NCI-H748 treated with DMSO at 0.1 percent for 48 hours (cell line): ENCODE measurements around the gene AP3M1.
"Not testable (repeated sequence)": the region's sequence is repeated elsewhere in the genome, so short reads cannot be mapped to it uniquely, and the experiment has no call there.

Experiments used
- DNase-seq: peaks from one replicate; lab custom pipeline; 2025; lab: John Stamatoyannopoulos, UW

The AP3M1 gene, protein sequence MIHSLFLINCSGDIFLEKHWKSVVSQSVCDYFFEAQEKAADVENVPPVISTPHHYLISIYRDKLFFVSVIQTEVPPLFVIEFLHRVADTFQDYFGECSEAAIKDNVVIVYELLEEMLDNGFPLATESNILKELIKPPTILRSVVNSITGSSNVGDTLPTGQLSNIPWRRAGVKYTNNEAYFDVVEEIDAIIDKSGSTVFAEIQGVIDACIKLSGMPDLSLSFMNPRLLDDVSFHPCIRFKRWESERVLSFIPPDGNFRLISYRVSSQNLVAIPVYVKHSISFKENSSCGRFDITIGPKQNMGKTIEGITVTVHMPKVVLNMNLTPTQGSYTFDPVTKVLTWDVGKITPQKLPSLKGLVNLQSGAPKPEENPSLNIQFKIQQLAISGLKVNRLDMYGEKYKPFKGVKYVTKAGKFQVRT

DNA sequence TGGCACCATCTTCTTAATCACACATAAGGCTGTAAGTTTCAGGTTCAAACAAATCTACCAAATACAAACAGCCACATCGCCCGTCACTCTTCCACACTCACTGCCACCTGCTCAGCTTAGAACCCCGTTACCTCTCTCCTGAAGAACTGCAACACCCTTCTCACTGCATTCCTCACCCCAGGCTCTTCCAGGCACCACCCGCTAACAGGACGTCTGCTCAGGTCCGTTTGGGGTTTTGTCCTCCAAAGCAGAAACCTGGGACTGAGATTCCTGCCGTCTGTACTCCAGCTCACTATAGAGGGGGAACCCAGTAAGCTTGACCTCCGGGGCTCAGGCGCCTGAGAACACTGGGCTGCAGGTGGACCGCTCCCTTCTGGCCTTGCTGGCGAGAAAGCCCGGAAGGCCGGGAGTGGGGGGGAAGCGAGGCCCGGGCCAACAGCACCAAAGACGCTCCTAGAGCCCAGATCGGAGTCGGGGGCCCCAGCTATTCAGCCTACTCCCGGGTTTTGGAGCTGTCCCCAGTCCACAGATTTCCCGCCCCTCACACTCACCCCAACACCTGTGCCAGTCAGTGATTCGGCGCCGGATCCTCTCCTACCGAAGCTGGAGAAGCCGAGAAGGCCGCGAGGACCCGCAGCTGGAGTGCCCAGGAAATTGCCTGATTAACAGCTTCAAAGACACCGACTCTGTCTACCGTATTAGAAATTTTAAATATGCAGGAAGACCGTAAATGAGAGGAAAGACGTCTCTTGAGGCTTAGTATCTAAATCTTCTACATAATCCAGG, at the start of gene AP3M1:
Gene AP3M1 (minus strand): TSS at position 625 of the 786 bp plus-strand sequence. CDS start 12,449 bp downstream, outside the sequence.
- no peak for DNase-seq

DNA sequence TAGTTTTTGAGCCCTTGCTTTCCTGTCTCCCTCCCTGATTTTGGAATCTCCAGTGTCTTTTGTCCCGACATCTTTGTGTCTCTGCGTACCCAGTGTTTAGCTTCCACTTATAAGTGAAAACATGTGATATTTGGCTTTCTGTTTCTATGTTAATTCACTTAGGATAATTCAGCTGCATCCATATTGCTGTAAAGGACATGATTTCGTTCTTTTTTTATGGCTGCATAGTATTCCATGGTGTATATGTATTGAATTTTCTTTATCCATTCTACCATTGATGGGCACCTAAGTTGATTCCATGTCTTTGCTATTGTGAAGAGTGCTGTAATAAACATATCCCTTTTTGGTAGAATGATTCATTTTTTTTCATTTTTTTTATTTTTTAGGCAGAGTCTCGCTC, 48.7 kb upstream of the AP3M1 start:
- no peak for DNase-seq

DNA sequence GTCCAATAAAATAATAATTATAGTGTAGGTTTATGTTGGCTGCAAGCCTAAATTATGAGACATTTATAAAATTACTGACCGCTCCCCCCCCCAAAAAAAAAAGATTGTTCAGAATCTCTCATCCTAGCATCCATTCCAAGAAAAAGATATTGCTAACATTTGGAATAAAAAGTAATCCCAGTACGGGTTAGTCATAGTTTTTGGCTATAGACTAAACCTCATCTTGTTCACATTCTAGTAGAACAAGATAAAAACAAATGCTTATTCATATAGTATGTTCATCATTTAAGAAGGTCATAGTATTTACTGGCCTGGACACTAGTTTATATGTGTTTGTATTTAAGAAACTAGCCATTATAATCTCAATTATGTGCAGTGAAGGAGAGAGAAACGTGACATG, 44.4 kb upstream of the AP3M1 start:
- no peak for DNase-seq

DNA sequence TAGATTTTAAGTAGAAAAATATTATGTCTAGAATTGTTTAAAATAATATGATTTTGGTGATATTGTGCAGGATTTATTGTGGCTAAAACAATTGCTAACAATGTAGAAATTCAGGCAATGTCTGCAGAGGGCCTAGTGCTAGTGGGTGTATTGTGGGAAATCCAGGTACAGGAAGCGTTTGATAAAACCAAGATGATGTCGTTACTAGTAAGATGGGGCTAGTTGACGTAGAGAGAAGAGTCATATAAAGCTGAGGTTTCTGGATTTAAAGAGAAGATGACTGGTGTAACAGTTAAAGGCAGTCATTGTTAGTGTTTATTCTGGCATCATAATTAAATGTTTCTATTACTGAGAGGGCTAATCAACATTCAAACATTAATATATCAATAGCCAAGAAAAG, 43.9 kb upstream of the AP3M1 start:
- DNase-seq, result no peak

DNA sequence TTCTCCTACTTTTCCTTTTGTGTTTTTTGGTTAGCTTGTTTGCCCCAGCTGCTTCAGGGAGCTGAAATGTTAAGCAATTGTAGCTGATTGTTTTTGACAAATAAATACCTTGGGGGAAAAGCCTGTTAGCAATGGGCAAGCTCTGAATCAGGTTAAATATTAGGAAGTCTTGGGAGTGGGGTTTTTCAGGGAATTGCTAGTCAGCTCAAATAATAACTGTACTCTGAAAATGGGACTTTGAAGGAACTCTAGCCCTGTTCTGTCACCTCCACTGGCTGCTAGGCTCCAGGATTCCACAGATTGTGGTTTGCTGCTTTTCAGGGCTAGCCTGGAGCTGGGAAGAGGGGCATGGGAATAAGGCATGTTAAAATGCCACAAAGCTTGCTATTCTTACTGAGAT, 39.9 kb upstream of the AP3M1 start:
- DNase-seq, result no peak

DNA sequence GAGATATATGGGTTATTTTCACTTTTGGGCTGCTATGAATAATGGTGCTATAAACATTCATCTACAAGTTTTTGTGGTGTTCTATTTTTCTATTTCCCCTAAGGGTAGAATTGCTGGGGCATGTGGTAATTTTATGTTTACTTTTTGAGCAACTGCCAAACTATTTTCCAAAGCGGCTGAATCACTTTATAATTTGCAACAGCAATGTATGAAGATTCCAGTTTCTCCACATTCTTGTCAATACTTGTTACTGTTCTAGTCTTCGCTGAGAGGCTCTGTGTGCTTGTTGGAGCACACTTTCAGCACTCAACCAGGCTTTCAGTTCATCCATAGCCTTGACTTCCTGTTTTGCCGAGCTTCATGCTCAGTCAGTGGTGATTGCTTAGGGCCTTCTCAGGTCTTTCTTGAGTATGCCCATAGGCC, 39.4 kb upstream of the AP3M1 start:
- no peak for DNase-seq

DNA sequence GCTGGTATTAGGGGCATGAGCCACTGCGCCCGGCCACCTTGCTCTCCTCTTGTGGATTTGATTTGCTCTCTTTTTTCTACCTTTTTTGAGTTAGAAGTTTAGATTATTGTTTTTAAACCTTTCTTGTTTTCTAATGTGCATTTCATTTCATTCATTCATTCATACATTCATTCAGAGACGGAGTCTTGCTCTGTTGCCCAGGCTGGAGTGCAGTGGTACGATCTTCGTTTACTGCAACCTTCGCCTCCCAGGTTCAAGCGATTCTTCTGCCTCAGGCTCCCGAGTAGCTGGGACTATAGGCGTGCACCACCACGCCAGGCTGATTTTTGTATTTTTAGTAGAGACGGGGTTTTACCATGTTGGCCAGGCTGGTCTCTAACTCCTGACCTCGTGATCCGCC, 38.0 kb upstream of the AP3M1 start:
- not testable (repeated sequence) for DNase-seq

DNA sequence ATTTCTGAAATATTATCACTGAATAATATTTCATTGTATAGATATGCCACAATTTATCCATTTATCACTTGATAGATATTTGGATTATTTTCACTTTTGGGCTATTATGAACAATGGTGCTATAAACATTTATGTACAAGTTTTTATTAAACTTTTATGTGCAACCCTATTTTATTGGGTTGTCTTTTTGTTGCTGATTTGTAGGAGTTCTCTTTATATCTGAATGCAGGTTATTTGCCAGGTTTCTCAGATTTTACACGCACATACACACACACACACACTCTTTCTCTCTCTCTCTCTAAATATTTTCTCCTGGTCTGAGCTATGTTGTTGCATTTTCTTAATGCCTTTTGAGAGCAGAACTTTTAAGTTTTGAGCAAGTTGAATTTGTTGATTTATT, 36.6 kb upstream of the AP3M1 start:
- DNase-seq, result no peak

DNA sequence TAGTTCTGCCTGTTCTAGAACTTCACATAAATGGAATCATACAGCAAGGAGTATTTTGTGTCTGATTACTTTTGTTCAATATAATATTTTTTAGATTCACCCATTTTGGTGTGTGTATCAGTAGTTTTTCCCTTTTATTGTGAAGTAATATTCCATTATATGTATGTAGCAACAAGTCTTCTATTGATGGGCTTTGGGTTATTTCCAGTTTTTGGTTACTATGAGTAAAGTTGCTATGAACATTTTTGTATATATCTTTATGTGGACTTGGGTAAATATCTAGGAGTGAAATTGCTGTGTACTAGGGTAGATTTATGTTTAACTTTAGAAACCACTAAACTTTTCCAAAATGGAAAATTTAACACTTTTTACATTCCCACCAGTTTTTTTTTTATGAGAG, 36.0 kb upstream of the AP3M1 start:
- DNase-seq, result no peak

DNA sequence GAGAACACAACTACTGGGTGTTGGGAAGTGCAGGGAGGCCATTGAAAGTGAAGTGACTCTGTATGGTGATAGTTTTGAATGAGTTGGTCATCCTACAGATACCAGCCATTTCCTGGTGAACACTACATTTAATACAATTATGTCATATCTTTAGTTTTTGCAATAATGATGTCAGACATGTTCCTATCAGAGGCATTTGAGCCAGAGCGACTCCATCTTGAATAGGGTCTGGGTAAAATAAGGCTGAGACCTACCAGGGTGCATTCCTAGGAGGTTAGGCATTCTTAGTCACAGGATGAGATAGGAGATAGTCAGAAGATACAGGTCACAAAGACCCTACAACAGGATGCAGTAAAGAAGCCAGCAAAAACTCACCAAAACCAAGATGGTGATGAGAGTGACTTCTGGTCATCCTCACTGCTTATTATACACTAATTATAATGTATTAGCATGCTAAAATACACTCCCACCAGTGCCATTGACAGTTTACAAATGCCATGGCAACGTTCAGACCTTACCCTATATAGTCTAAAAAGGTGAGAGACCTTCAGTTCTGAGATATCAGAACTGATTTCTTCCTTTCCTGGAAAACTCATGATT, 28.6 kb upstream of the AP3M1 start:
- DNase-seq, result no peak

DNA sequence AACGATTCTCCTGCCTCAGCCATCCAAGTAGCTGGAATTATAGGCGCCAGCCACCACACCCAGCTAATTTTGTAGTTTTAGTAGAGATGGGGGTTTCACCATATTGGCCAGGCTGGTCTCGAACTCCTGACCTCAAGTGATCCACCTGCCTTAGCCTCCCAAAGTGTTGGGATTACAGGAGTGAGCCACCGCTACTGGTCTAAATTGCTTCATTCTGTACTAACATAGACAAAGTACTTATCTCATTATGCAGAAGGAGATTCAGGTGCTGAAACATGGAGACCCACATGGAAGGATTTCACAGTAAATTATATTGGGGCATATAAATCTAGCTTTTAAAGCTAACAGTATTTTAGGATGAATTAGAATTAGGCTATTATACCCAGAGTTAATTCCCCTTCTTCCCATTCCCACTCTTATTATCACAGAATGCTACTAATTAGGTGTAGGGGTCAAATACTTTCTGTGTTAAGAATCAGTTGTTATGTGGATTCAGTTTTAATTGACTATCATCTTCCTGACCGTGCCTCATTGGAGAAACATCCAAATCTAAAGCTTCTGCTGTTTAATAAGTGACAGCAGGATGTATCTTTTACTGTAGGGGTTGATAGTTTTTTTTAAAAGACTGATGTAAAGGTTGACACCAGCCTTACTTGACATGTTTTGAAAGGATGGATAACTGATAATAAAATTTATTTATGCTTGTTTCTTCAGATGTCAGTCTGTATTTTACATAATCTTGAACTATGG, 27.6 kb upstream of the AP3M1 start:
- no peak for DNase-seq

DNA sequence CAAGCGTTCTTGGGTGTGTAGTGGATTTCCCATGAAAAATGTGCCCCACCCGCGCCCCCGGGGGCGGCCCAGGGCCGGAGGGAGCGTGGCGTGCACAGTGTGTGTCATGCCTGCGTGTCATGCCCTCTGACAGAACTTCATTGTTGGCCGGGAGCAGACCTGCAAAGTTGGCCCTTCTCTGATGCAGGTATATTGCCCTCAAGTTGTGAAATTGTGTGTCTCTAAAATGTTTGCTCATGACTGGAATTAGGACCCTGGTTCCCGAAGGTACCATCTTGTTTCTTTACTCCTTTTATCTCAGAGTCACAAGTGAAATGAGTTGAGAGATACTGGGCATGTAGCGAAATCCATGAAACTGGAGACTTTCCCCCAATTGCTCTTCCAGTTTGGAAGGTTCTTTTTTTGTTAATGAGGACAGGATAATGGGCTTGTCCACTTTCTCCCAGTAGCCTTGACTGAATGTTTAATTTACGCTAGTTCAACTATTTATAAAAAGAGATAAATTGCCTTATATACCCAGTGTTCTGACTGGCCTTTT, 26.6 kb upstream of the AP3M1 start:
- peak; percentile 0 for DNase-seq

DNA sequence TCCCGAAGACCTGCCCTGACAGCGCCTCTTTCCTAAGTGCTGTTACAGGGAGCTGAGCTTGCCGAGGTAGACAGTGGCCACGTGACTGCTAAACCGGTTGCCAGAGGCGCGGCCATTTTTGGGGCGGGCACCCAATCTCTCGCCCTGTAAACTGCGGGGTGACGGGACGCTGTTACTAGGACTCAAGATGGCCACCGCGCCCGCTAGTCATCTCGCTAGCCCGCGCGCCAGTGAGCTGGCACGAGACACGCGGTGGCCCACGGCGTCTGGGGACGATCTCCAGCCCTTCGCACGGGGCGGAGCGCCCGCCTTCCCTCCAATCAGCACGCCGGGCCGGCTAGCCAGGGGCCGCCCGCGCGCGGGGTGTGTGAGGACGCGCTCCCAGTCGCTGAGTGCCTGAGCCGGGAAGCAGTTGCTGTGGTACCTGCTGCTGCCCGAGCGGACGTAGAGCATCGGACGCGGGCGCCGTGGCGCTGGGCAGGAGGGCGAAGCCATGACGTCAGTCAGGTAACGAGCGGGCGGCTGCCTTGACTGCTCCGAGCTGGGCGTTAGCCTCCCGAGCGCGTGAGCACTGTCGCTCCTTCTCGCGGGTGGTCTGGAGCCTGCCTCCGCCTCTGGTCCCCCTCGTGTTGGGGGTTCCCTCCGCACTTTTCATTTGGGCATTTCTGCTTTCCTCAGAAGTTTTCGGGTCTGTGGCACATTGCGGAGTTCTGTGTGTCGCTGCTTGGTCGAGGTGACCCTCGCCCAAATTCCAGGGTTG, 25.9 kb upstream of the AP3M1 start:
- DNase-seq, result peak; percentile 79

DNA sequence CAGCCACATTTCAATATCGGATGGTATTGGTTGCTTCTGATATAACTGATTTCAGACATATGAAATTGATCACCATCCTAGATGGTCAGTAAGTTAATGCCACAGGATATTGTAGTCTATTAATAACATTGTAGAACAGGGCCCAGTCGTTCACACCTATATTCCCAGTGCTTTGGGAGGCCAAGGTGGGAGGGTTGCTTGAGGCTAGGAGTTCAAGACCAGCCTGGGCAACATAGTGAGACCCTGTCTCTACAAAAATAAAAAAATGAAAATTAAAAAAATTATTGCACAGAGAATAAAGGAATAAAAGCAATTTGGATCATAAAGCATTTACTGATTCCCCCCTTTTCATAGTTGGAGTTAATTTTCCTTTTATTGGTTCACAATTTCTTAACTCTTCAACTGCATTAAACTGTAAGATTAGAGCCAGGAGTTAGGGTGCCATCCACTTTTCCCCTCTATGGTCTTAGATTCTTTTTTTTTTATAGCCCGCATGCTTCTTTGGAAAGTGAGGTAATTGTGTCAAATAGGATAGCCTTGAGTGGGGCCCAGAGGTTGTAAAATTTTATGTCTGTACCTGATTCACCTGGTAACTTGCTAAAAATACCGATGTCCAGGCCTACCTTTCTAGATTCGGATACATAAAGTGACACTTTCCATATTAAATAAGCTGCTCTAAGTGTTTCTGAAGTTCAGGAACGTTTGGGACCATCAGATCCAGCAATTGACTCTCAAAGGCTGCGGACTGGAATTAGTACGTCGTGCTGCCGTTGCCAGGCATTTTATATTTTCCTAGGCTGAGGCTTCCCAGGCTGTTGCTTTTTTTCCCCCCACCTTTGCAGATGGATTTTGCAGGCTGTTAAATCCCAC, 25.1 kb upstream of the AP3M1 start:
- peak; percentile 20 for DNase-seq

DNA sequence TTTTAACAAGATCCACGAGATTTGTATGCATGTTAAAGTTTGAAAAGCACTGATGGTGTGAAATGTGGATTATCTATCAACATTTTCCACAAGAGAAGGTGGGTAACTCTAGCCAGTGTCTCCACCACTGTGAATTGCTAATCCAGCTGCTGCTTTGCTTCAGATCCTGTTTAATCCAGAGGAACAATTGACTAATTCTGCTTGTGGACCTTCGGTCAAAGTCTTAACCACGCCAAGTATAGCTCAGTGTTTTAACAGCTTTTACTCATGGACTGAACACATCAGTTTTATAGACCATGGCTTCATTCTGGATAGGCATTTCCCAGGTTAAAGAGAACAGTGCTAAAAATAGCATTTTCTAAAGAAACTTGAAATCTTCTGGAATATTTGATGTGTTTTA, 23.9 kb upstream of the AP3M1 start:
- DNase-seq, result no peak

DNA sequence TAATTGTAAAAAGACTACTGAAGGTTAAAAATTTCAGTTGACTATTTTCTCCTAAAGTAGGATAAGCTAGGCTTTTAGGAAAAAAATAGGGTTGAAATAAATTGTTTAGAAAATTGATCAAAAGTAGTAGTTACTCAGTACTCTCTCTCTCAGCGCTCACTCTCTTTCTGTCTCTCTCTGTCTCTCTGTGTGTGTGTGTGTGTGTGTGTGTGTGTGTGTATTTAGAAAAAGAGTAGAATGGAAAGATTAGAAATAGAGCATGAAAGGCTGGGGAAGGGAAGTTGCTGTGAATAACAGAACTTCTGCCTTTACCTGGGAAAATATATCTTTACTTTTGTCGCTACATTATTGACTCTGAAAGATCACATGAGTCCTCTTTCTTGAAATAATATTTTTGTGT, 21.0 kb upstream of the AP3M1 start:
- no peak for DNase-seq

DNA sequence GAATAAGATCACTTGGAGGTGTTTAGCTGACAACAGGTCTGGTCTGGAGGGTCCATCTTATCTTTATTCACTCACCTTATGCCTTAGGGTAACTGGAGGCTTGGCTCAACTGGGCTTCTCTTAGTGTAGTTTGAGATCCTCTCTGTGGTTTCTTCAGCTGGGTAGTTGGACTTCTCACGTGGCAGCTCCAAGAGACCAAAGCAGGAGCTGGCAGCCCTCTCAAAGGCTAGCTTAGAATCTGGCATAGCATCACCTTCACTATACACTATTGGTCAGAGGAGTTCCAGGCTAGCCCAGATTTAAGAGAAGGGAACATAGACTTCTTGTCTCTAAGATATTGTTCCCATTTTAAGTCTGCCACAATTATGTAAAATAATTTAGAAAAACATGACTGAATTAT, 16.8 kb upstream of the AP3M1 start:
- no peak for DNase-seq

DNA sequence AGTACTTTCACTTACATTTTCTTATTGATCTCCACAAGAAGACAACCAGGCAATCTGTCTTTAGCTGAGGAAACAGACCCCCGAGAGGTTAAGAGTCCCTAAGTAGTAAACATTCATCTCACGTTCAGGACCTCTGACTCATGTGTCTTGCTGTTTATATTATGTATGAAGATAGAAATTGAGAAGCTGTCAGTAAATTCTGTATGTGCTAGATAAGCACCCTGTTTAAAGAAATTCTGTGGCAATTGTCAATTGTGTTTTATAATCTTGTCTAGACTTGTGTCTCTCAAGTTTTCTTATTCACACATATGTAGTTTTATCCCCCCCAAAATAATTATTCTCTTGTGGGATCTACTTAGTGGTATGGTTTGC, 14.9 kb upstream of the AP3M1 start:
- no peak for DNase-seq

DNA sequence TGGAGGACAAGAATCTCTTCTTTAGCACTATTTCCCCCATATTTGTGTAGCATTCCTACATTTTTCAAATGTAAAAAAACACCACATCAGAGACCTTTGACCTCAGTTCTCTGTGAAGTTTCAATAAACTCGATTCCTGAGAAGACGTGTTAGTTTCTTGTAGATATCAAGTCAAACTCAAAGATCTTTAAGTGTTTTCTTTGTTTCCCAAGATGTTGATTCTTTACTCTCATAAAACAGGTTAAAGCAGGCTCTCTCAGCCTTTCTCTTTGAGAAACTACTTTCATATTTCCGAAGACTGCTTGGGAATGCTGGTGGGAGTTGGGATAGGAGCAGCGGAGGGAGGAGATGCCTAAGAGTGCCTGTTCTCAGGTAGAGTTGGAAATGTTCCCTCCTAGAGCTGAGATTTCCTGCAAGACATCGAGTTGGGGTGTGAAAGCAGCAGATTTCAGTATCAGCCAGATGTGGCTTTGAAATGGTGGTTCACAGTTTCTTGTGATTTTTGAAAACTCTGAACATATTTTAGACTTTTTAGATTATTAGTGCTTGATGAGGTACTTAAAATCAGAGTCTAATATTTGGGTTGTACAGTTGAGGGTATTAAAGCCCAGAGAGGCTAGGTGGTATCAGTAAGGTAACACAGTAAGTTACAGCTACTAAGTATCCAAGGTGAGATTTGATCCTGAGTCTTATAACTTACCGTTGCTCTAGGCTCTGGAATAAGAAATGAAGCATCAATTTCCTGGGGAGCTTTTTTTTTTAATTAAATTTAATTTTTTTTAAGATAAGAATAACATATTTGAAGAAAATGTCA, 14.3 kb upstream of the AP3M1 start:
- DNase-seq, result no peak
